Gastroesophageal sphincter (tissue), 3 donors: ENCODE data around the gene PALD1.

Experiments
- CTCF ChIP-seq, 4 experiments: fragments of 200-600 bp in 2 of 4; fragments of 450-650 bp in 2 of 4; sonication (generic) in 1 of 4; IDR thresholded peaks; one replicate each; pipeline ENCODE4 v1.5.1; 2017 to 2019; ENCODE audit warnings: antibody characterized with exemption in 4 of 4, mild to moderate bottlenecking in 2 of 4, moderate library complexity in 2 of 4
- EP300 ChIP-seq: sonication (generic); formaldehyde crosslinking; IDR thresholded peaks from one replicate; pipeline ENCODE4 v1.6.1; 2017; ENCODE audit warnings: antibody characterized with exemption, mild to moderate bottlenecking
- POLR2A ChIP-seq, 2 donors: fragments of 450-650 bp; IDR thresholded peaks; one replicate each; pipeline ENCODE4 v1.6.1; 2017; ENCODE audit warnings: antibody characterized with exemption in 2 of 2, mild to moderate bottlenecking in 2 of 2, moderate library complexity in 1 of 2
- POLR2AphosphoS5 ChIP-seq: sonication (generic); formaldehyde crosslinking; IDR thresholded peaks from one replicate; pipeline ENCODE4 v1.6.1; 2017; ENCODE audit warnings: antibody characterized with exemption

GRCh38 chr10:70498970-70499835 is 20.6 kb downstream of the PALD1 start:
- no peak for TF ChIP-seq CTCF (IDR thresholded peaks at IDR 0.05)
- TF ChIP-seq EP300: no peak
- no peak for TF ChIP-seq POLR2A (IDR thresholded peaks at IDR 0.05)
- no peak for TF ChIP-seq POLR2AphosphoS5
